H9 (cell line): ENCODE data around the gene GMNN. TPM values are rescaled to one million over a fixed set of nuclear protein-coding genes. Genes with fewer than 3 reads are reported as not detected.

Source experiments
- DNase-seq: peaks from one replicate; pipeline ENCODE4 v3.0.0-alpha.2; 2017
- H2AFZ ChIP-seq: one replicate; pipeline ENCODE4 v1.6.1; 2013; ENCODE audit warnings: mild to moderate bottlenecking, low read length, control low read depth, moderate library complexity
- H2AK5ac ChIP-seq: 2 replicates; pipeline ENCODE4 v1.6.1; 2013; ENCODE audit warnings: low read length, control low read depth, mixed read lengths; ENCODE audit not compliant: insufficient read length
- H2BK120ac ChIP-seq: one replicate; pipeline ENCODE4 v1.6.1; 2013; ENCODE audit warnings: low read depth, mild to moderate bottlenecking, low read length, control low read depth, inconsistent platforms; ENCODE audit not compliant: poor library complexity, severe bottlenecking
- H2BK12ac ChIP-seq: 2 replicates; pipeline ENCODE4 v1.6.1; 2013; ENCODE audit warnings: low read length, control low read depth, mixed read lengths, low read depth; ENCODE audit not compliant: insufficient read length
- H2BK15ac ChIP-seq: 2 replicates; pipeline ENCODE4 v1.6.1; 2013; ENCODE audit warnings: low read depth, low read length, control low read depth
- H2BK20ac ChIP-seq: one replicate; pipeline ENCODE4 v1.6.1; 2013; ENCODE audit warnings: low read depth, mild to moderate bottlenecking, low read length, control low read depth, inconsistent platforms; ENCODE audit not compliant: poor library complexity, severe bottlenecking
- H2BK5ac ChIP-seq: 2 replicates; pipeline ENCODE4 v1.6.1; 2013; ENCODE audit warnings: low read length, control low read depth, mixed read lengths; ENCODE audit not compliant: insufficient read length
- H3K14ac ChIP-seq: 2 replicates; pipeline ENCODE4 v1.6.1; 2013; ENCODE audit warnings: low read length, control low read depth; ENCODE audit not compliant: insufficient read depth
- H3K18ac ChIP-seq: 2 replicates; pipeline ENCODE4 v1.6.1; 2013; ENCODE audit warnings: low read depth, mild to moderate bottlenecking, mixed read lengths, low read length, control low read depth; ENCODE audit not compliant: insufficient read length
- H3K23ac ChIP-seq: 2 replicates; pipeline ENCODE4 v1.6.1; 2013; ENCODE audit warnings: low read length, control low read depth, mixed read lengths, low read depth; ENCODE audit not compliant: insufficient read length
- H3K23me2 ChIP-seq: 2 replicates; pipeline ENCODE4 v1.6.1; 2013; ENCODE audit warnings: low read depth, mild to moderate bottlenecking, mixed read lengths, low read length, control low read depth; ENCODE audit not compliant: insufficient read length, poor library complexity, severe bottlenecking
- H3K27ac ChIP-seq: 2 replicates; pipeline ENCODE4 v1.5.1; 2013; ENCODE audit warnings: low read length, control low read depth, mixed read lengths, low read depth; ENCODE audit not compliant: insufficient read length
- H3K27me3 ChIP-seq: 2 replicates; pipeline ENCODE4 v1.6.1; 2013; ENCODE audit warnings: low read length, control low read depth, inconsistent platforms; ENCODE audit not compliant: insufficient read depth
- H3K4ac ChIP-seq: 2 replicates; pipeline ENCODE4 v1.6.1; 2013; ENCODE audit warnings: low read depth, mild to moderate bottlenecking, control low read depth, inconsistent platforms, low read length, moderate library complexity
- H3K4me1 ChIP-seq: 2 replicates; pipeline ENCODE4 v1.6.1; 2013; ENCODE audit warnings: low read length, control low read depth, inconsistent platforms; ENCODE audit not compliant: insufficient read depth
- H3K4me2 ChIP-seq: 2 replicates; pipeline ENCODE4 v1.6.1; 2013; ENCODE audit warnings: low read length, control low read depth, mixed read lengths; ENCODE audit not compliant: insufficient read length, insufficient read depth
- H3K56ac ChIP-seq: 2 replicates; pipeline ENCODE4 v1.6.1; 2013; ENCODE audit warnings: low read depth, mild to moderate bottlenecking, mixed read lengths, low read length, control low read depth; ENCODE audit not compliant: insufficient read length
- H3K79me1 ChIP-seq: 2 replicates; pipeline ENCODE4 v1.6.1; 2013; ENCODE audit warnings: low read depth, mild to moderate bottlenecking, moderate library complexity, low read length, control low read depth, inconsistent platforms; ENCODE audit not compliant: insufficient read depth, poor library complexity, severe bottlenecking
- H3K79me2 ChIP-seq: 2 replicates; pipeline ENCODE4 v1.6.1; 2013; ENCODE audit warnings: low read length, control low read depth, inconsistent platforms; ENCODE audit not compliant: insufficient read depth
- H3K9ac ChIP-seq: 2 replicates; pipeline ENCODE4 v1.6.1; 2013; ENCODE audit warnings: low read length, control low read depth, mixed read lengths; ENCODE audit not compliant: insufficient read length; ENCODE audit errors: extremely low read depth
- H3K9me3 ChIP-seq: one replicate; pipeline ENCODE4 v1.6.1; 2013; ENCODE audit warnings: low read depth, low read length, inconsistent platforms; ENCODE audit not compliant: control insufficient read depth
- H3T11ph ChIP-seq: one replicate; pipeline ENCODE4 v1.6.1; 2013; ENCODE audit warnings: mild to moderate bottlenecking, low read length, control low read depth, inconsistent platforms
- H4K20me1 ChIP-seq: one replicate; pipeline ENCODE4 v1.6.1; 2013; ENCODE audit not compliant: control insufficient read depth, insufficient read length, insufficient read depth
- H4K5ac ChIP-seq: 2 replicates; pipeline ENCODE4 v1.6.1; 2013; ENCODE audit warnings: low read depth, mild to moderate bottlenecking, mixed read lengths, low read length, control low read depth; ENCODE audit not compliant: insufficient read length
- H4K8ac ChIP-seq: replicated peaks from 2 replicates; pipeline ENCODE4 v1.6.1; 2013; ENCODE audit warnings: low read length, control low read depth, mixed read lengths, low read depth; ENCODE audit not compliant: insufficient read length
- H4K91ac ChIP-seq: 2 replicates; pipeline ENCODE4 v1.6.1; 2013; ENCODE audit warnings: low read depth, mild to moderate bottlenecking, moderate library complexity, mixed read lengths, low read length, control low read depth; ENCODE audit not compliant: insufficient read length
- H3K27ac Mint-ChIP-seq, 3 experiments: 2 replicates in 2 of 3; 3 replicates in 1 of 3; pipeline ENCODE4 v1.8.0; 2020 to 2021; ENCODE audit warnings: mixed read lengths in 3 of 3, mild to moderate bottlenecking in 1 of 3, moderate library complexity in 1 of 3
- H3K27me3 Mint-ChIP-seq: 2 replicates; pipeline ENCODE4 v1.8.0; 2021; ENCODE audit warnings: low read depth, mild to moderate bottlenecking, moderate library complexity, mixed read lengths
- H3K36me3 Mint-ChIP-seq, 3 experiments: 2 replicates in 2 of 3; 3 replicates in 1 of 3; pipeline ENCODE4 v1.8.0; 2020 to 2021; ENCODE audit warnings: low read depth in 3 of 3, mixed read lengths in 3 of 3; ENCODE audit not compliant: insufficient read depth in 1 of 3
- H3K4me1 Mint-ChIP-seq, 2 experiments: 2 replicates each; pipeline ENCODE4 v1.8.0; 2020; ENCODE audit warnings: mixed read lengths in 2 of 2
- H3K4me3 Mint-ChIP-seq, 2 experiments: 2 replicates in 1 of 2; 3 replicates in 1 of 2; pipeline ENCODE4 v1.8.0; 2020 to 2021; ENCODE audit warnings: mild to moderate bottlenecking in 2 of 2, mixed read lengths in 2 of 2, moderate library complexity in 1 of 2
- H3K9me3 Mint-ChIP-seq, 2 experiments: 2 replicates in 1 of 2; 3 replicates in 1 of 2; pipeline ENCODE4 v1.8.0; 2020; ENCODE audit warnings: mild to moderate bottlenecking in 2 of 2, mixed read lengths in 2 of 2, moderate library complexity in 1 of 2
- CTCF ChIP-seq: fragments of 200-600 bp; sonication (generic); conservative IDR thresholded peaks from 3 replicates; pipeline ENCODE4 v1.8.0; 2021; ENCODE audit warnings: antibody characterized with exemption, mild to moderate bottlenecking
- WGBS: extraction: QIAGEN DNeasy Blood & Tissue Kit; methylation state at CpG from one replicate; pipeline ENCODE4 v1.1.7; 2013; ENCODE audit warnings: missing lambda C conversion rate, low lambda C conversion rate, mixed read lengths; ENCODE audit not compliant: insufficient read length; ENCODE audit errors: extremely low coverage; 5-methylcytosine and 5-hydroxymethylcytosine counted together
- total RNA-seq: library from RNA; stranded (reverse); gene quantifications from 2 replicates; pipeline ENCODE4 v1.2.1, GENCODE V29; 2021

Gene GMNN
- total RNA-seq, 1 experiment from 2014 or later, result 106 TPM

GRCh38 chr6:24832794-24833193, 58.1 kb downstream of the GMNN start:
- no peak overlapping the region for H4K5ac ChIP-seq
- no peak overlapping the region for H2BK15ac ChIP-seq
- WGBS, result no CpG with 5 or more reads among the region's 1 CpG
- no peak overlapping the region for H3K56ac ChIP-seq
- H3K14ac ChIP-seq, result no peak overlapping the region
- H3K79me2 ChIP-seq, result no peaks in the 10 kb centered on the region
- Mint-ChIP-seq H3K36me3 (peaks cover 0 to 2% (median 0%) of the 10 kb centered on the region in 3 experiments; a peak in 1 of 7 replicates), H3K27me3 (no peaks in the 10 kb centered on the region), H3K4me3 (no peak overlapping the region), H3K27ac (peak overlapping the region in 1 of 3 experiments; percentile 31; a peak in 1 of 7 replicates), H3K4me1 (peaks cover 20 to 22% of the 10 kb centered on the region in 2 experiments), H3K9me3 (no peaks in the 10 kb centered on the region)
- no peak overlapping the region for H3K4ac ChIP-seq
- no peak overlapping the region for H3K9ac ChIP-seq
- no peak overlapping the region for H2AFZ ChIP-seq
- no peak overlapping the region for H2BK120ac ChIP-seq
- H3K27ac ChIP-seq, result no peak overlapping the region
- no peak for DNase-seq
- H3K23ac ChIP-seq, result no peak overlapping the region
- no peaks in the 10 kb centered on the region for H3K9me3 ChIP-seq
- no peak overlapping the region for H3K18ac ChIP-seq
- no peak overlapping the region for H2BK20ac ChIP-seq
- no peak overlapping the region for H3K4me2 ChIP-seq
- no peak overlapping the region for H2AK5ac ChIP-seq
- no peak overlapping the region for H2BK5ac ChIP-seq
- no peaks in the 10 kb centered on the region for H4K20me1 ChIP-seq
- no peaks in the 10 kb centered on the region for H3K79me1 ChIP-seq
- H3K27me3 ChIP-seq, result no peaks in the 10 kb centered on the region
- H4K8ac ChIP-seq, result no peak overlapping the region
- TF ChIP-seq CTCF, result no peak
- H3T11ph ChIP-seq, result no peak overlapping the region
- no peak overlapping the region for H4K91ac ChIP-seq
- no peak overlapping the region for H2BK12ac ChIP-seq
- no peaks in the 10 kb centered on the region for H3K4me1 ChIP-seq
- no peaks in the 10 kb centered on the region for H3K23me2 ChIP-seq
